HCT116 (cell line): ENCODE data around the gene AKAP13. TPM values are rescaled to one million over a fixed set of nuclear protein-coding genes. Genes with fewer than 3 reads are reported as not detected.

ENCODE experiments used
- ATAC-seq: fragments of 200-7000 bp; cut with Tn5 transposase; 2 replicates; pipeline ENCODE4 v1.9.1; 2020; ENCODE audit warnings: mild to moderate bottlenecking, moderate library complexity
- BruUV-seq: library from RNA; stranded (reverse); fragments of 400-500 nt; replicated peaks from 2 replicates; lab custom pipeline; 2021; lab: Mats Ljungman, UMichigan
- CTCF ChIA-PET: fragments of 300-600 bp; sonication (Branson Sonifier 250); formaldehyde crosslinking; loops from one replicate; lab custom pipeline; 2021; ENCODE audit warnings: antibody characterized with exemption; lab: Charles Lee
- POLR2A ChIA-PET: fragments of 300-600, 350-600 bp; sonication (Branson Sonifier 250); formaldehyde crosslinking; loops from one replicate; lab custom pipeline; 2021; ENCODE audit warnings: antibody characterized with exemption; lab: Charles Lee
- RAD21 ChIA-PET, 2 experiments: fragments of 300-600 bp; sonication (Branson Sonifier 250); formaldehyde crosslinking; loops; one replicate each; lab custom pipeline; 2023; ENCODE audit warnings: low total read pairs in 2 of 2; ENCODE audit not compliant: uncharacterized antibody in 2 of 2, unreplicated experiment in 2 of 2, low non-redundant PET in 1 of 2; lab: Charles Lee
- DNase-seq: peaks from one replicate; pipeline ENCODE4 v3.0.0-alpha.2; 2010; ENCODE audit warnings: low read depth, low spot score
- H2AFZ ChIP-seq: fragments of 200-600 bp; shearing (Covaris generic), sonication (generic); 2 replicates; pipeline ENCODE4 v1.6.1; 2017; ENCODE audit warnings: low read depth, mixed run types, mixed read lengths, antibody characterized with exemption, low read length; ENCODE audit not compliant: poor library complexity, severe bottlenecking
- H3K27ac ChIP-seq: 2 replicates; pipeline ENCODE4 v1.5.1; 2012; ENCODE audit warnings: low read depth, low read length
- H3K27me3 ChIP-seq: fragments of 200-600 bp; sonication (generic); 2 replicates; pipeline ENCODE4 v1.6.1; 2016; ENCODE audit warnings: mixed run types, low read length, mixed read lengths; ENCODE audit not compliant: insufficient read depth
- H3K36me3 ChIP-seq, 2 experiments: fragments of 200-500 bp in 1 of 2; fragments of 200-600 bp in 1 of 2; sonication (Bioruptor generic) in 1 of 2; sonication (generic) in 1 of 2; 2 replicates each; pipeline versions ENCODE4 v1.5.1 to v1.6.1; 2014 to 2016; ENCODE audit warnings: low read length in 2 of 2, inconsistent platforms in 1 of 2, mixed read lengths in 1 of 2, mixed run types in 1 of 2; ENCODE audit not compliant: insufficient read depth in 2 of 2, control insufficient read depth in 1 of 2
- H3K4me1 ChIP-seq, 2 experiments: fragments of 200-600 bp in 1 of 2; sonication (generic) in 1 of 2; 2 replicates each; pipeline versions ENCODE4 v1.5.1 to v1.6.1; 2012 to 2017; ENCODE audit warnings: low read length in 2 of 2, inconsistent platforms in 1 of 2, mild to moderate bottlenecking in 1 of 2, mixed read lengths in 1 of 2, mixed run types in 1 of 2, moderate library complexity in 1 of 2; ENCODE audit not compliant: insufficient read depth in 2 of 2, control insufficient read depth in 1 of 2
- H3K4me2 ChIP-seq: fragments of 200-600 bp; sonication (generic); 2 replicates; pipeline ENCODE4 v1.6.1; 2017; ENCODE audit warnings: mixed run types, low read length, mixed read lengths
- H3K4me3 ChIP-seq, 2 experiments: fragments of 200-600 bp in 1 of 2; sonication (generic) in 1 of 2; replicated peaks in 1 of 2; 2 replicates each; pipeline ENCODE4 v1.5.1; 2011 to 2016; ENCODE audit warnings: low read length in 2 of 2, control low read depth in 1 of 2, low read depth in 1 of 2, mild to moderate bottlenecking in 1 of 2, mixed read lengths in 1 of 2, mixed run types in 1 of 2
- H3K79me2 ChIP-seq: fragments of 200-600 bp; sonication (generic); 2 replicates; pipeline ENCODE4 v1.6.1; 2017; ENCODE audit warnings: mild to moderate bottlenecking, mixed run types, low read length, moderate library complexity, mixed read lengths; ENCODE audit not compliant: insufficient read depth
- H3K9ac ChIP-seq: fragments of 200-600 bp; sonication (generic); 2 replicates; pipeline ENCODE4 v1.6.1; 2016; ENCODE audit warnings: low read length, mixed read lengths
- H3K9me2 ChIP-seq: fragments of 200-600 bp; sonication (generic), shearing (Covaris generic); 2 replicates; pipeline ENCODE4 v1.6.1; 2017; ENCODE audit warnings: mixed run types, mild to moderate bottlenecking, moderate library complexity; ENCODE audit not compliant: insufficient read depth
- H3K9me3 ChIP-seq, 2 experiments: fragments of 200-500 bp in 1 of 2; fragments of 200-600 bp in 1 of 2; sonication (Bioruptor generic) in 1 of 2; sonication (generic) in 1 of 2; 2 replicates each; pipeline ENCODE4 v1.6.1; 2014 to 2017; ENCODE audit warnings: low read length in 2 of 2, mixed read lengths in 2 of 2, inconsistent platforms in 1 of 2, low read depth in 1 of 2, mild to moderate bottlenecking in 1 of 2, mixed run types in 1 of 2, moderate library complexity in 1 of 2; ENCODE audit not compliant: control insufficient read depth in 1 of 2, insufficient read depth in 1 of 2
- H4K20me1 ChIP-seq: fragments of 200-600 bp; sonication (generic), shearing (Covaris generic); 2 replicates; pipeline ENCODE4 v1.6.1; 2017; ENCODE audit warnings: mixed run types, mild to moderate bottlenecking, moderate library complexity; ENCODE audit not compliant: insufficient read depth
- CBX3 ChIP-seq: IDR thresholded peaks from 2 replicates; pipeline ENCODE4 v1.6.1; 2012; ENCODE audit warnings: low read depth
- CEBPB ChIP-seq: IDR thresholded peaks from 2 replicates; pipeline ENCODE4 v1.6.1; 2012; ENCODE audit warnings: low read depth
- ELF1 ChIP-seq: IDR thresholded peaks from 2 replicates; pipeline ENCODE4 v1.6.1; 2012; ENCODE audit warnings: low read depth, borderline replicate concordance
- EZH2 ChIP-seq: fragments of 200-600 bp; sonication (generic); IDR thresholded peaks from 2 replicates; pipeline ENCODE4 v1.6.1; 2017; ENCODE audit warnings: antibody characterized with exemption, mixed run types
- EZH2phosphoT487 ChIP-seq: fragments of 200-600 bp; IDR thresholded peaks from 2 replicates; pipeline ENCODE4 v1.6.1; 2018; ENCODE audit warnings: antibody characterized with exemption, borderline replicate concordance
- FOSL1 ChIP-seq: IDR thresholded peaks from 2 replicates; pipeline ENCODE4 v1.6.1; 2012; ENCODE audit warnings: low read depth
- JUND ChIP-seq: IDR thresholded peaks from 2 replicates; pipeline ENCODE4 v1.6.1; 2012
- POLR2A ChIP-seq: IDR thresholded peaks from 2 replicates; pipeline ENCODE4 v1.7.0; 2011; ENCODE audit warnings: borderline replicate concordance; ENCODE audit not compliant: insufficient read depth, insufficient read length; ENCODE audit errors: extremely low read depth
- POLR2AphosphoS5 ChIP-seq: IDR thresholded peaks from 2 replicates; pipeline ENCODE4 v1.6.1; 2011; ENCODE audit warnings: mild to moderate bottlenecking, low read depth, low read length, moderate library complexity
- RAD21 ChIP-seq: IDR thresholded peaks from 2 replicates; pipeline ENCODE4 v1.6.1; 2012; ENCODE audit warnings: low read depth, mild to moderate bottlenecking
- SIN3A ChIP-seq: IDR thresholded peaks from 2 replicates; pipeline ENCODE4 v1.6.1; 2012; ENCODE audit warnings: low read depth
- SP1 ChIP-seq: IDR thresholded peaks from 2 replicates; pipeline ENCODE4 v1.6.1; 2012; ENCODE audit warnings: low read depth
- SRF ChIP-seq: IDR thresholded peaks from 2 replicates; pipeline ENCODE4 v1.6.1; 2012; ENCODE audit warnings: low read depth
- ZFX ChIP-seq: fragments of 450-650 bp; IDR thresholded peaks from 2 replicates; pipeline ENCODE4 v1.6.1; 2017
- ZNF274 ChIP-seq: fragments of 200-500 bp; sonication (Bioruptor generic); IDR thresholded peaks from 2 replicates; pipeline ENCODE4 v1.6.1; 2014; ENCODE audit warnings: mild to moderate bottlenecking, low read depth, low read length, inconsistent platforms
- intact Hi-C: fragments of 100-400 bp; cut with micrococcal nuclease; formaldehyde crosslinking; loops from 2 replicates; pipeline ENCODE4 v1.10.0; 2022
- total RNA-seq: library from RNA; stranded (reverse); gene quantifications from one replicate; pipeline ENCODE4 v1.2.1, GENCODE V29; 2021; ENCODE audit not compliant: unreplicated experiment
- TF ChIP-seq, protein P1 (sequence below), 3 experiments: fragments of 200-600 bp in 1 of 3; sonication (generic) in 1 of 3; IDR thresholded peaks in 2 of 3; conservative IDR thresholded peaks in 1 of 3; 2 replicates each; pipeline ENCODE4 v1.5.1; 2012 to 2017; ENCODE audit warnings: low read depth in 2 of 3, low read length in 2 of 3, antibody characterized with exemption in 1 of 3, borderline replicate concordance in 1 of 3, control low read depth in 1 of 3, mild to moderate bottlenecking in 1 of 3, mixed read lengths in 1 of 3, mixed run types in 1 of 3, moderate library complexity in 1 of 3; ENCODE audit not compliant: insufficient read depth in 1 of 3
- TF ChIP-seq, protein P2 (sequence below): IDR thresholded peaks from 2 replicates; pipeline ENCODE4 v1.6.1; 2012
- TF ChIP-seq, protein P3 (sequence below): IDR thresholded peaks from 2 replicates; pipeline ENCODE4 v1.6.1; 2012; ENCODE audit warnings: low read depth
- TF ChIP-seq, protein P4 (sequence below): IDR thresholded peaks from 2 replicates; pipeline ENCODE4 v1.6.1; 2012
- TF ChIP-seq, protein P5 (sequence below): IDR thresholded peaks from 2 replicates; pipeline ENCODE4 v1.6.1; 2011; ENCODE audit warnings: mild to moderate bottlenecking, low read length, moderate library complexity; ENCODE audit not compliant: insufficient replicate concordance; ENCODE audit errors: extremely low read depth

The AKAP13 gene
- total RNA-seq, 1 experiment from 2014 or later = 43.1 TPM

DNA sequence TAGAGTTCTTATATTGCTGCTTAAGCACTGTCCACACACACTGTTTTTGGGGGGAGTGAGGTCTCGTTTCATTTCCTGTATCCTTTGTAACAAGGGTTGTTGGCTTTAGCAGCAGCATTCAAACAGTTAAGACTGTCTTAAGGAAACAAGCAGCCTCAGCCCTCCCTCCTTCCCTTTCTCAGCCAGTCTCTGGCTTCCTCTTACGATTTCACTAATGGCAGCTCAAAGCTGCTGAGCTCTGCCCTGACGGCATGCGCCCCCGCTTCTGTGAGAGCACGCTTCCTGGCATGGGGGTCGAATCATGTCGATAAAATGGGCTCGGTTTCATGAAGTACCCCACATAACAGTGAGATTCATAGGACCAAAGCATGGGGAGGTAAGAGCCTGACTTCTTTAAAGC is 309.3 kb downstream of the AKAP13 start:
- ChIA-PET RAD21 (no interaction called here), CTCF (no interaction called here), POLR2A (no interaction called here)
- Histone ChIP-seq H3K4me3 (no peak overlapping the region), H3K9me3 (no peaks in the 10 kb centered on the region), H3K79me2 (no peaks in the 10 kb centered on the region), H3K4me2 (no peak overlapping the region), H4K20me1 (no peaks in the 10 kb centered on the region), H3K9ac (no peak overlapping the region), H3K9me2 (no peaks in the 10 kb centered on the region), H3K27me3 (no peaks in the 10 kb centered on the region), H2AFZ (no peak overlapping the region), H3K27ac (no peak overlapping the region), H3K4me1 (no peaks in the 10 kb centered on the region), H3K36me3 (peaks cover 5 to 11% of the 10 kb centered on the region in 2 experiments; a peak in 2 of 4 replicates)
- DNase-seq (no peak), ATAC-seq (no peak)
- no TSS peak for BruUV-seq
- TF ChIP-seq POLR2AphosphoS5 = no peak
- no peak for TF ChIP-seq EZH2phosphoT487
- TF ChIP-seq SIN3A = no peak
- TF ChIP-seq JUND = no peak
- TF ChIP-seq, protein P1, sequence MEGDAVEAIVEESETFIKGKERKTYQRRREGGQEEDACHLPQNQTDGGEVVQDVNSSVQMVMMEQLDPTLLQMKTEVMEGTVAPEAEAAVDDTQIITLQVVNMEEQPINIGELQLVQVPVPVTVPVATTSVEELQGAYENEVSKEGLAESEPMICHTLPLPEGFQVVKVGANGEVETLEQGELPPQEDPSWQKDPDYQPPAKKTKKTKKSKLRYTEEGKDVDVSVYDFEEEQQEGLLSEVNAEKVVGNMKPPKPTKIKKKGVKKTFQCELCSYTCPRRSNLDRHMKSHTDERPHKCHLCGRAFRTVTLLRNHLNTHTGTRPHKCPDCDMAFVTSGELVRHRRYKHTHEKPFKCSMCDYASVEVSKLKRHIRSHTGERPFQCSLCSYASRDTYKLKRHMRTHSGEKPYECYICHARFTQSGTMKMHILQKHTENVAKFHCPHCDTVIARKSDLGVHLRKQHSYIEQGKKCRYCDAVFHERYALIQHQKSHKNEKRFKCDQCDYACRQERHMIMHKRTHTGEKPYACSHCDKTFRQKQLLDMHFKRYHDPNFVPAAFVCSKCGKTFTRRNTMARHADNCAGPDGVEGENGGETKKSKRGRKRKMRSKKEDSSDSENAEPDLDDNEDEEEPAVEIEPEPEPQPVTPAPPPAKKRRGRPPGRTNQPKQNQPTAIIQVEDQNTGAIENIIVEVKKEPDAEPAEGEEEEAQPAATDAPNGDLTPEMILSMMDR (IDR thresholded peaks at IDR 0.05 in 2 of 3, conservative IDR thresholded peaks at IDR 0.05 in 1 of 3; ENCODE audit: borderline replicate concordance in 1 of 3, insufficient read depth in 1 of 3, low read depth in 2 of 3, low read length in 2 of 3) = no peak
- no peak for TF ChIP-seq ZFX
- TF ChIP-seq, protein P2, sequence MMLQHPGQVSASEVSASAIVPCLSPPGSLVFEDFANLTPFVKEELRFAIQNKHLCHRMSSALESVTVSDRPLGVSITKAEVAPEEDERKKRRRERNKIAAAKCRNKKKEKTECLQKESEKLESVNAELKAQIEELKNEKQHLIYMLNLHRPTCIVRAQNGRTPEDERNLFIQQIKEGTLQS = no peak
- TF ChIP-seq CBX3 = no peak
- TF ChIP-seq SP1 = no peak
- TF ChIP-seq, protein P3, sequence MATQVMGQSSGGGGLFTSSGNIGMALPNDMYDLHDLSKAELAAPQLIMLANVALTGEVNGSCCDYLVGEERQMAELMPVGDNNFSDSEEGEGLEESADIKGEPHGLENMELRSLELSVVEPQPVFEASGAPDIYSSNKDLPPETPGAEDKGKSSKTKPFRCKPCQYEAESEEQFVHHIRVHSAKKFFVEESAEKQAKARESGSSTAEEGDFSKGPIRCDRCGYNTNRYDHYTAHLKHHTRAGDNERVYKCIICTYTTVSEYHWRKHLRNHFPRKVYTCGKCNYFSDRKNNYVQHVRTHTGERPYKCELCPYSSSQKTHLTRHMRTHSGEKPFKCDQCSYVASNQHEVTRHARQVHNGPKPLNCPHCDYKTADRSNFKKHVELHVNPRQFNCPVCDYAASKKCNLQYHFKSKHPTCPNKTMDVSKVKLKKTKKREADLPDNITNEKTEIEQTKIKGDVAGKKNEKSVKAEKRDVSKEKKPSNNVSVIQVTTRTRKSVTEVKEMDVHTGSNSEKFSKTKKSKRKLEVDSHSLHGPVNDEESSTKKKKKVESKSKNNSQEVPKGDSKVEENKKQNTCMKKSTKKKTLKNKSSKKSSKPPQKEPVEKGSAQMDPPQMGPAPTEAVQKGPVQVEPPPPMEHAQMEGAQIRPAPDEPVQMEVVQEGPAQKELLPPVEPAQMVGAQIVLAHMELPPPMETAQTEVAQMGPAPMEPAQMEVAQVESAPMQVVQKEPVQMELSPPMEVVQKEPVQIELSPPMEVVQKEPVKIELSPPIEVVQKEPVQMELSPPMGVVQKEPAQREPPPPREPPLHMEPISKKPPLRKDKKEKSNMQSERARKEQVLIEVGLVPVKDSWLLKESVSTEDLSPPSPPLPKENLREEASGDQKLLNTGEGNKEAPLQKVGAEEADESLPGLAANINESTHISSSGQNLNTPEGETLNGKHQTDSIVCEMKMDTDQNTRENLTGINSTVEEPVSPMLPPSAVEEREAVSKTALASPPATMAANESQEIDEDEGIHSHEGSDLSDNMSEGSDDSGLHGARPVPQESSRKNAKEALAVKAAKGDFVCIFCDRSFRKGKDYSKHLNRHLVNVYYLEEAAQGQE = no peak
- no peak for TF ChIP-seq SRF
- TF ChIP-seq, protein P4, sequence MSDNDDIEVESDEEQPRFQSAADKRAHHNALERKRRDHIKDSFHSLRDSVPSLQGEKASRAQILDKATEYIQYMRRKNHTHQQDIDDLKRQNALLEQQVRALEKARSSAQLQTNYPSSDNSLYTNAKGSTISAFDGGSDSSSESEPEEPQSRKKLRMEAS = no peak
- no peak for TF ChIP-seq EZH2
- no peak for TF ChIP-seq FOSL1
- TF ChIP-seq ZNF274 = no peak
- TF ChIP-seq, protein P5, sequence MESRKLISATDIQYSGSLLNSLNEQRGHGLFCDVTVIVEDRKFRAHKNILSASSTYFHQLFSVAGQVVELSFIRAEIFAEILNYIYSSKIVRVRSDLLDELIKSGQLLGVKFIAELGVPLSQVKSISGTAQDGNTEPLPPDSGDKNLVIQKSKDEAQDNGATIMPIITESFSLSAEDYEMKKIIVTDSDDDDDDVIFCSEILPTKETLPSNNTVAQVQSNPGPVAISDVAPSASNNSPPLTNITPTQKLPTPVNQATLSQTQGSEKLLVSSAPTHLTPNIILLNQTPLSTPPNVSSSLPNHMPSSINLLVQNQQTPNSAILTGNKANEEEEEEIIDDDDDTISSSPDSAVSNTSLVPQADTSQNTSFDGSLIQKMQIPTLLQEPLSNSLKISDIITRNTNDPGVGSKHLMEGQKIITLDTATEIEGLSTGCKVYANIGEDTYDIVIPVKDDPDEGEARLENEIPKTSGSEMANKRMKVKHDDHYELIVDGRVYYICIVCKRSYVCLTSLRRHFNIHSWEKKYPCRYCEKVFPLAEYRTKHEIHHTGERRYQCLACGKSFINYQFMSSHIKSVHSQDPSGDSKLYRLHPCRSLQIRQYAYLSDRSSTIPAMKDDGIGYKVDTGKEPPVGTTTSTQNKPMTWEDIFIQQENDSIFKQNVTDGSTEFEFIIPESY = no peak
- no peak for TF ChIP-seq RAD21
- no peak for TF ChIP-seq ELF1
- no peak for TF ChIP-seq CEBPB
- no peak for TF ChIP-seq POLR2A
- intact Hi-C loops = no loop called here
